Sciatic nerve (tissue), 2 donors: ENCODE data around the gene PRDM16. TPM values are rescaled to one million over a fixed set of nuclear protein-coding genes. Genes with fewer than 3 reads are reported as not detected.

Experiments used
- ATAC-seq: fragments of 200-7000 bp; cut with Tn5 transposase; one replicate; pipeline ENCODE4 v1.9.1; 2020; ENCODE audit warnings: mild to moderate bottlenecking, moderate library complexity
- DNase-seq: peaks from one replicate; pipeline ENCODE4 v3.0.0-alpha.2; 2020; ENCODE audit warnings: low spot score
- intact Hi-C: fragments of 100-400 bp; cut with DNase I; formaldehyde crosslinking; loops from one replicate; pipeline ENCODE4 v1.14.2; 2022
- total RNA-seq: library from RNA; stranded (reverse); fragmentation: NEBNext Ultra II Directional; extraction: Animal tissue kit (Norgen Biotek cat#: 25700); gene quantifications from one replicate; pipeline ENCODE4 v1.2.1, GENCODE V29; 2021
- donor health status: DM: no; HTN: no; CAD: no.
- donor health status: DM: no; HTN: no; CAD: no.

Gene PRDM16
- total RNA-seq, 1 donor from 2014 or later, result 31.3 TPM

GRCh38 chr1:3267550-3268270, 198.7 kb downstream of the PRDM16 start:
- intact Hi-C loops, result no loop called here
- ATAC-seq (no peak), DNase-seq (no peak)

GRCh38 chr1:3268281-3268680, 199.3 kb downstream of the PRDM16 start:
- DNase-seq, result no peak
- no peak for ATAC-seq
- intact Hi-C loops, result no loop called here

DNA sequence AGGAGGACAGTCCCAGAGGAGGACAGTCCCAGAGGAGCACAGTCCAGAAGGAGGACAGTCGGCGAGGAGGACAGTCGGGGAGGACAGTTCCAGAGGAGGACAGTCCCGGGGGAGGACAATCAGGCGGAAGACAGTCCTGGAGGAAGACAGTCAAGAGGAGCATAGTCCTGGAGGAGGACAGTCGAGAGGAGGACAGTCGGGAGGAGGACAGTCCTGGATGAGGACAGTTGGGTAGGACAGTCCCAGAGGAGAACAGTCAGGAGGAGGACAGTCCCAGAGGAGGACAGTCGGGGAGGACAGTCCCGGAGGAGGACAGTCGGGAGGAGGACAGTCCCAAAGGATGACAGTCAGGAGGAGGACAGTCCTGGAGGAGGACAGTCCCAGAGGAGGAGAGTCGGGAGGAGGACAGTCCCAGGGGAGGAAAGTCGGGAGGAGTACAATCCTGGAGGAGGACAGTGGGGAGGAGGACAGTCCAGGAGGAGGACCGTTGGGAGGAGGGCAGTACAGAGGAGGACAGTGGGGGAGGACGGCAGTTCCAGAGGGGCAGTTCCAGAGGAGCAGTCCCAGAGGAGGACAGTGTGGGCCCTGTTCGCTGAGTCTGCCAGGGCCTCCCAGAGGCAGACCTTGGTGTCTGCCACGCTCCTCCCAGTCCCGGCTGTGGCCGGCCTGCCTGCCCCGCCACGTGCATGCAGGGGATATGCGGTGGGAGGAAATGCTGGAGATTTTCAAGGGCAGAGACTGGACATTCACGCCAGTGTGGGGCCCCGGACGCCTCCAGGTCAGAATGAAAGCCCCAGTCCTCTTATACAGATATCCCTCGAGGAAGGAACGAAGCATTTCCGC, 201.6 kb downstream of the PRDM16 start:
- intact Hi-C loops, result no loop called here
- peak; percentile 40 for ATAC-seq
- DNase-seq, result no peak

DNA sequence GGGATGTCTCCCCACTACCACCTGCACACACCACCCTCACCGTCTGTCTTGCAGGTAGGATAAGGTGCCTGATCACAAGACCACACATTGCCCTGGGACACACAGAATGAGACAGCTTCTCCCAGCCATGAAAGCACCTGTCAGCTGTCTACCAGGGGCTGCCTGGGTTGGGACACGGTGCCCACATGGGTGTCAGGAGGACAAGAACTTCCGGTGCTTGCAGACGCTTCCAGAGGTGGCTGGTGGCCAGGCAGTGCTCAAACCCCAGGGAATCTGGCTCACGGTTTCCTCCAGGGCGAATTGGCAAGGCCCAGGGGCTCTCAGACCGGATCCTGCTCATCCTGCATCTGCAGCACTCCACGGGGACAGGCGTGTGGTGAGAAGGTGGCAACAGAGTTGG, 202.9 kb downstream of the PRDM16 start:
- intact Hi-C loops, result no loop called here
- ATAC-seq (no peak), DNase-seq (no peak)

DNA sequence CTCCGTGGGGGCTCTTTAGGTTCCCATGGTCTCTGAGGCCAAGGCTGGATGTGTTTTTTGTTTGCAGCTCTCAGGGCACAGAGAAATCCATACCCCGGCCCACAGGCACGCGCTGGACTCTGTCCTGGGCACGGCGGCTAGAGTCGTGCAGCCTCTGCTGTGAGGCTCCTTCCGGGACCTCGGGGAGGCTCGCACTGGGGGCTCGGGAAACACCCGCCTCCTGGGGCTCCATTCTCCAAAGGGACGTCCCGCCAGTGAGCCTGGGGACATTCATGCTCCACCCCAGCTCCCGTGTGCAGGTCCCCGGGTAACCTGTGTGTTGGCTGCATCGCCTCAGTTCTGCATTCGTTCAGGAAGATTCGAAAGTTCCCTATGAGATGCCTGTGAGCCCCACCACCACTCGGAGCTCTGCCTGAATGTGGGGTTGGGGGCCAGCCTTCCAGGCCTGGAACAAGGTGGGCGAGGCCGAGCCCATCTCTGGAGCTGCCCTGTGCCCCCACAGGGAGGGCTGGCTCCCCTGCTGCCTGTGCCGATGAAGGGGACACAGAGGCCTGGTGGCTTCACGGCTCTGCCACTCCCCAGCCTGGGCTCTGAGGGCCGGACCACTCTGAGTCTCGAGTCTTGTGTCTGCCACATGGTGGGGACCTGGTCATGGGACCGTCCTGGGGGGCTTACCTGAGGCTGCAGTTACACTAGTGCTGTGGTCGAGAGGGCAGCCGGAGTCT, 203.5 kb downstream of the PRDM16 start:
- DNase-seq, result no peak
- intact Hi-C loops, result no loop called here
- no peak for ATAC-seq

GRCh38 chr1:3273447-3273846, 204.4 kb downstream of the PRDM16 start:
- intact Hi-C loops, result no loop called here
- DNase-seq (no peak), ATAC-seq (no peak)

DNA sequence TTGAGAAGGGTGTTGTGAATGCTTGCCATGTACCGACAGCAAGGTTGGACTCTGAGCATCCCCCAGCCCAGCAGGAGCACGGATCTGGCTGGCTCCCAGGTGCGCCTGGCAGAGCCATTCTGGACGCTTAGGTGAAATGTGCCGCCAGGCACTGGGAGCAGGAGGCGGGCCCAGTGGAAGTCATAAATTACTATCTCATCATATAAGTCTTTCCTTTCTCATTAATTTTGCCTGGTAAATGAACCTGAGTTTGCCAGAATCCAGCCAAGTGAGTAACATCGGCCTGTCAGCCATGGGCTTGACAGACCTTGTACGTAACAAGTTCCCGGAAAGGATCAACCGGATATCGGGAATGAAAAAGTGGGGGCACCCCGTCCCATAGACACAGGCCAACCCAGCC, 206.0 kb downstream of the PRDM16 start:
- intact Hi-C loops, result no loop called here
- no peak for DNase-seq
- no peak for ATAC-seq

- no peak for ATAC-seq
- DNase-seq, result no peak
- intact Hi-C loops, result no loop called here
These were observed 206.7 kb downstream of the PRDM16 start for GRCh38 chr1:3275471-3276340.

- intact Hi-C loops, result no loop called here
- no peak for ATAC-seq
- no peak for DNase-seq
These were observed 207.4 kb downstream of the PRDM16 start for GRCh38 chr1:3276341-3276800.

DNA sequence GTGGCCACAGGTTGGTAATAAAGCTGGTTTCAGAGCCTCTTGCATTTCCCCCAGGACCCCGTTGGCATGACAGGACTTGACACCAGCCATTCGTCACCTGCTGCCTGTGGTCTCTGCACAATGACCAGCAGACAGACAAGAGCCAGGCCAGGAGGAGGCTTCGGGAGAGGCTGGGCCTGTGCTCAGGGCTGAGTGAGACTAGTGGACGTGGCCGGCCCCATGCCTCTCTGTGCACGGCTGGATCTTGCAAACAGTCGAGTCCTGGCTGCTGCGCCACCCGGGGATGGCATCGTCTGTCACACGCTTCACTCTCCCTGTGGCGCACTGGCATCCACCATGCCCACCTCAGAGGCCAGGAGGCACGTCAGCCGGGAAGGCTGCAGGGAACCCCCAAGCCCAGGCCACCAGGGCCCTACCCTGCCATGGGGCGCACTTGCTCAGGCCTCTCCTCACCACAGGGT, 208.0 kb downstream of the PRDM16 start:
- DNase-seq (no peak), ATAC-seq (no peak)
- intact Hi-C loops, result no loop called here

DNA sequence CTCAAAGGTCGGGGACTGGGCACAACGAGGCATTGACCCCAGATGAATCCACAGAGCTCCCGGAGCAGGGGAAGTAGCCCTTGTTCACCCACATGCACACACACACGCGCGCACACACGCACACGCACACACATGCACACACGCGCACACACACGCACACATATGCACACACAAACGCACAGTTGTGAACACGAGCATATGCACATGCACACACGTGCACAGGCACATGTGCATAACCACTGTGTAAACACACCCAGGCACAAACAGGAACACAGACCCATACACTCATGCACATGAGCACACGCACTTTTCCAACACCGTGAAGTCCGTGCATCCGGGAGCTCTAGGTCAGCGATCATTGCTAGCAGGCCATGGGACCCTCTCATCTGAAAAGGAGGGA, 208.6 kb downstream of the PRDM16 start:
- intact Hi-C loops, result no loop called here
- no peak for ATAC-seq
- no peak for DNase-seq

GRCh38 chr1:3278416-3279181, 209.6 kb downstream of the PRDM16 start:
- ATAC-seq (no peak), DNase-seq (no peak)
- intact Hi-C loops, result no loop called here

- intact Hi-C loops, result no loop called here
- peak; percentile 36 for ATAC-seq
These were observed 210.1 kb downstream of the PRDM16 start for GRCh38 chr1:3279182-3279470.

GRCh38 chr1:3281735-3282134, 212.7 kb downstream of the PRDM16 start:
- no peak for DNase-seq
- intact Hi-C loops, result loop anchor here (5.0 to 10.0 kb wide), 3 partner anchors 127 to 214 kb away; partner anchors contain the start of gene PRDM16
- ATAC-seq, result no peak

More at GRCh38 chr1:3279182-3279470, 210.1 kb downstream of the PRDM16 start:
- DNase-seq, result no peak

GRCh38 chr1:3282186-3282585, 213.2 kb downstream of the PRDM16 start:
- intact Hi-C loops, result loop anchor here (5.0 to 10.0 kb wide), 3 partner anchors 127 to 215 kb away; partner anchors contain the start of gene PRDM16
- DNase-seq (no peak), ATAC-seq (no peak)

DNA sequence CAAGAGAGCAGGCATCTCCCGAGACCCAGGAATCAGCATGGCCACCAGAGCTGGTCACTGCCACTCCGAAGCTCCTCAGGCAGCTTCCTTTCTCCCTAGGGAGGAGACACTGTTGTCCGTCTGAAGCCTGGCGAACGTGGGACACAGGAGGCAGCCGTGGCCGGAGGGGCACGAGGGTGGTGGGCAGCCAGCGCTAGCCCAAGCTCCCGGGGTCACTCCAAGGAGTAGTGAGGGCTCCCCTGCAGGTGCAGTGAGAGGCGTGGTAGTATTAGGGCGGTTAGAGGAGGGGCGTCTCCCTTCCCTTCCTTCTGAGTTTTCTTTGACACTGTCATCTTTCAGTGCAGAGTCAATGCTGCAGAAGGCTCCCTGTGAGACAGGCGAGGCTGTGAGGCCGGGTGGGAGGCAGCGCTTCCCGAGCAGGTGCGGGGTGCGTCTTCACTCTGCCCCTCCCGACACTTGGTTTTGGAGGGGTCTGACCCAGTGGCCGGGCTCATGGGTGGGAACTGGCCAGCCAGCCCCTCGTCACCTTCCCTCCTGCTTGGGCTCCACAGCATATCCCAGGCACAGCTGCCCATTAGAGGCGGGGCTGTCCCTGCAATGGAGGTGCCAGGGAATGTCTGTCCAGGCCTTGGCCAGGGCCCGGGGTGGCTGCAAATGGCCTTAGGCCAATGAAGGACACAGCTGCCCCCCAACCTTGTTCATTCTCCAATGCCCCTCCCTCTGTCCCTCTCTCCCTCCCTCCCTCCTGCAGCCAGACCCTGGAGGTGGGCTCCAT, 213.8 kb downstream of the PRDM16 start:
- ATAC-seq, result no peak
- intact Hi-C loops, result loop anchor here (5.0 to 10.0 kb wide), 3 partner anchors 128 to 216 kb away; partner anchors contain the start of gene PRDM16
- DNase-seq, result no peak

DNA sequence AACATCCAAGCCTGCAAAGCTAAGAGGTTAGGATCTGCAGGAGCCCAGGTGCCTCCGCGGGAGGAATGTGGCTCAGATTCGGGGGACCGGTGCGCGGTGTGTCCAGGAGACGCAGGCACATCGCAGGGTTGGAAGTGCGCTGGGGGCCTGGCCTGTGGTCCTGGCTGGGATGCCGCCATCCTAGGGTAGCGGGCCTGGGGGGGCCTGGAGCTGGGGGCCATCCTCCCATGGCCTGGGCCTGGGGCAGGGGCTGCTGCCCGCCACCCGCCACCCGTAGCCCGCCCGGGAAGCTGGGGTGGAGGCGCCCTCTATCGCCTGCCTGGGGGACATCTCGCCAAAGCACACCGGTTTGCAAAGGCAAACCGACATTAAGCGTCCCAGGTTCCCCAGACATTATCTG, 214.8 kb downstream of the PRDM16 start:
- DNase-seq (peak; percentile 76), ATAC-seq (peak; percentile 58)
- intact Hi-C loops, result loop anchor here (5.0 to 10.0 kb wide), 3 partner anchors 129 to 217 kb away; partner anchors contain the start of gene PRDM16
